Nephron progenitor cell (in vitro differentiated cells): ENCODE measurements around the gene ZIC1.

ENCODE experiments used
- DNase-seq: peaks from one replicate; pipeline ENCODE4 v3.0.0; 2021
- H3K27ac Mint-ChIP-seq: 2 replicates; pipeline ENCODE4 v1.8.0; 2021; ENCODE audit warnings: mild to moderate bottlenecking, moderate library complexity, mixed read lengths
- H3K27me3 Mint-ChIP-seq: 2 replicates; pipeline ENCODE4 v1.8.0; 2021; ENCODE audit warnings: mild to moderate bottlenecking, low read depth, mixed read lengths; ENCODE audit not compliant: poor library complexity
- H3K36me3 Mint-ChIP-seq: 2 replicates; pipeline ENCODE4 v1.8.0; 2021; ENCODE audit warnings: low read depth, mixed read lengths
- H3K4me1 Mint-ChIP-seq: 2 replicates; pipeline ENCODE4 v1.8.0; 2021; ENCODE audit warnings: mixed read lengths
- H3K4me3 Mint-ChIP-seq: 2 replicates; pipeline ENCODE4 v1.8.0; 2021; ENCODE audit warnings: mild to moderate bottlenecking, moderate library complexity, mixed read lengths
- H3K9me3 Mint-ChIP-seq: 2 replicates; pipeline ENCODE4 v1.8.0; 2021; ENCODE audit warnings: mild to moderate bottlenecking, moderate library complexity, mixed read lengths
- CTCF ChIP-seq: fragments of 200-600 bp; sonication (generic); IDR thresholded peaks from 2 replicates; pipeline ENCODE4 v1.5.0; 2021; ENCODE audit warnings: antibody characterized with exemption

Gene ZIC1

GRCh38 chr3:147462856-147463255 is 53.7 kb downstream of the ZIC1 start:
- no peaks in the 10 kb centered on the region for H3K9me3 Mint-ChIP-seq
- no peak overlapping the region for H3K4me3 Mint-ChIP-seq
- no peaks in the 10 kb centered on the region for H3K4me1 Mint-ChIP-seq
- DNase-seq = no peak
- no peaks in the 10 kb centered on the region for H3K36me3 Mint-ChIP-seq
- H3K27ac Mint-ChIP-seq = no peak overlapping the region
- H3K27me3 Mint-ChIP-seq = peaks cover 3% of the 10 kb centered on the region
- TF ChIP-seq CTCF = no peak
